HEK293 (cell line): ENCODE results near the gene CMC1.
A peak's percentile ranks its signal among the peaks of the same experiment; 100 is the strongest.

Source experiments
- CTCF ChIP-seq: fragments of 450-650 bp; formaldehyde crosslinking; IDR thresholded peaks from 2 replicates; pipeline ENCODE4 v1.5.1; 2016; ENCODE audit warnings: missing biosample characterization, missing genetic modification characterization
- EGR2 ChIP-seq: fragments of 450-650 bp; formaldehyde crosslinking; IDR thresholded peaks from 2 replicates; pipeline ENCODE4 v1.5.1; 2016; ENCODE audit warnings: low read depth, missing biosample characterization, missing genetic modification characterization
- KLF10 ChIP-seq: fragments of 450-650 bp; IDR thresholded peaks from 2 replicates; pipeline ENCODE4 v1.5.1; 2018; ENCODE audit warnings: missing biosample characterization, mild to moderate bottlenecking, missing genetic modification characterization
- MYNN ChIP-seq: fragments of 450-650 bp; formaldehyde crosslinking; IDR thresholded peaks from 2 replicates; pipeline ENCODE4 v1.5.1; 2016; ENCODE audit warnings: missing biosample characterization, missing genetic modification characterization, borderline replicate concordance
- MZF1 ChIP-seq: fragments of 450-650 bp; formaldehyde crosslinking; IDR thresholded peaks from 2 replicates; pipeline ENCODE4 v1.5.1; 2017; ENCODE audit warnings: missing biosample characterization, missing genetic modification characterization, borderline replicate concordance
- PBX3 ChIP-seq: sonication (generic); formaldehyde crosslinking; IDR thresholded peaks from 2 replicates; pipeline ENCODE4 v1.8.1; 2022; ENCODE audit warnings: mild to moderate bottlenecking, moderate library complexity, missing genetic modification reagents
- PRDM6 ChIP-seq: fragments of 450-650 bp; formaldehyde crosslinking; IDR thresholded peaks from 2 replicates; pipeline ENCODE4 v1.5.1; 2017; ENCODE audit warnings: missing biosample characterization, missing genetic modification characterization
- SCRT1 ChIP-seq: fragments of 450-650 bp; formaldehyde crosslinking; IDR thresholded peaks from 2 replicates; pipeline ENCODE4 v1.5.1; 2016; ENCODE audit warnings: missing biosample characterization, missing genetic modification characterization, borderline replicate concordance
- ZBTB6 ChIP-seq: fragments of 450-650 bp; formaldehyde crosslinking; IDR thresholded peaks from 2 replicates; pipeline ENCODE4 v1.5.1; 2017; ENCODE audit warnings: missing biosample characterization, missing genetic modification characterization
- ZNF112 ChIP-seq: fragments of 450-650 bp; formaldehyde crosslinking; IDR thresholded peaks from 2 replicates; pipeline ENCODE4 v1.5.0; 2017; ENCODE audit warnings: missing biosample characterization, missing genetic modification characterization
- ZNF155 ChIP-seq: fragments of 450-650 bp; formaldehyde crosslinking; IDR thresholded peaks from 2 replicates; pipeline ENCODE4 v1.5.1; 2016; ENCODE audit warnings: missing biosample characterization, missing genetic modification characterization
- ZNF175 ChIP-seq: fragments of 450-650 bp; formaldehyde crosslinking; IDR thresholded peaks from 2 replicates; pipeline ENCODE4 v1.5.1; 2016; ENCODE audit warnings: missing biosample characterization, missing genetic modification characterization
- ZNF239 ChIP-seq: fragments of 450-650 bp; formaldehyde crosslinking; IDR thresholded peaks from 2 replicates; pipeline ENCODE4 v1.5.1; 2016; ENCODE audit warnings: missing biosample characterization, missing genetic modification characterization
- ZNF280C ChIP-seq: fragments of 450-650 bp; formaldehyde crosslinking; IDR thresholded peaks from 2 replicates; pipeline ENCODE4 v1.5.1; 2016; ENCODE audit warnings: missing biosample characterization, missing genetic modification characterization
- ZNF391 ChIP-seq: fragments of 450-650 bp; formaldehyde crosslinking; IDR thresholded peaks from 2 replicates; pipeline ENCODE4 v1.5.1; 2016; ENCODE audit warnings: low read depth, missing biosample characterization, missing genetic modification characterization, borderline replicate concordance
- ZNF48 ChIP-seq: fragments of 450-650 bp; formaldehyde crosslinking; IDR thresholded peaks from 2 replicates; pipeline ENCODE4 v1.5.1; 2016; ENCODE audit warnings: missing biosample characterization, missing genetic modification characterization
- ZNF513 ChIP-seq: fragments of 450-650 bp; IDR thresholded peaks from 2 replicates; pipeline ENCODE4 v1.5.1; 2018; ENCODE audit warnings: missing biosample characterization, missing genetic modification characterization
- ZNF514 ChIP-seq: fragments of 450-650 bp; formaldehyde crosslinking; IDR thresholded peaks from 2 replicates; pipeline ENCODE4 v1.5.1; 2016; ENCODE audit warnings: missing biosample characterization, missing genetic modification characterization
- ZNF549 ChIP-seq: fragments of 450-650 bp; IDR thresholded peaks from 2 replicates; pipeline ENCODE4 v1.5.1; 2018; ENCODE audit warnings: missing biosample characterization, missing genetic modification characterization, mild to moderate bottlenecking, inconsistent platforms, moderate library complexity
- ZNF558 ChIP-seq: fragments of 450-650 bp; formaldehyde crosslinking; IDR thresholded peaks from 2 replicates; pipeline ENCODE4 v1.5.1; 2016; ENCODE audit warnings: missing biosample characterization, missing genetic modification characterization
- ZNF571 ChIP-seq: fragments of 450-650 bp; formaldehyde crosslinking; IDR thresholded peaks from 2 replicates; pipeline ENCODE4 v1.5.0; 2017; ENCODE audit warnings: missing biosample characterization, missing genetic modification characterization
- ZNF596 ChIP-seq: fragments of 450-650 bp; IDR thresholded peaks from 2 replicates; pipeline ENCODE4 v1.5.0; 2018; ENCODE audit warnings: missing biosample characterization, mild to moderate bottlenecking, missing genetic modification characterization, moderate library complexity
- ZNF626 ChIP-seq: fragments of 450-650 bp; sonication (Bioruptor Pico); formaldehyde crosslinking; IDR thresholded peaks from 2 replicates; pipeline ENCODE4 v1.5.1; 2018; ENCODE audit warnings: missing biosample characterization, missing genetic modification characterization, inconsistent platforms
- ZNF639 ChIP-seq: fragments of 450-650 bp; formaldehyde crosslinking; IDR thresholded peaks from 2 replicates; pipeline ENCODE4 v1.5.1; 2016; ENCODE audit warnings: missing biosample characterization, missing genetic modification characterization
- ZNF837 ChIP-seq: fragments of 450-650 bp; formaldehyde crosslinking; IDR thresholded peaks from 2 replicates; pipeline ENCODE4 v1.5.1; 2016; ENCODE audit warnings: missing biosample characterization, missing genetic modification characterization
- ZSCAN18 ChIP-seq: fragments of 450-650 bp; formaldehyde crosslinking; IDR thresholded peaks from 2 replicates; pipeline ENCODE4 v1.5.1; 2016; ENCODE audit warnings: missing biosample characterization, missing genetic modification characterization

The CMC1 gene

GRCh38 chr3:28348629-28349468 is 107.4 kb downstream of the CMC1 start, which contains the start of the genes AZI2 and ZCWPW2 (continued):
- TF ChIP-seq PBX3 (CRISPR knock-in tag) (peak; percentile 19; the same call in 1 of the 2 replicates), ZNF558 (tag by site-specific recombination) (no peak), ZNF155 (tag by site-specific recombination) (no peak), SCRT1 (tag by site-specific recombination) (no peak), ZNF48 (no peak), PRDM6 (tag by site-specific recombination) (no peak), EGR2 (tag by site-specific recombination) (0 out of 2 replicates have a peak, but pooled peaks have one; percentile 24), ZNF596 (no peak), ZNF513 (tag by site-specific recombination) (no peak), ZNF626 (tag by site-specific recombination) (no peak), ZNF571 (tag by site-specific recombination) (no peak), ZNF391 (tag by site-specific recombination) (no peak), ZNF280C (tag by site-specific recombination) (no peak), ZNF549 (tag by site-specific recombination) (no peak), ZNF514 (tag by site-specific recombination) (no peak), KLF10 (tag by site-specific recombination) (no peak), MYNN (tag by site-specific recombination) (no peak), ZNF112 (tag by site-specific recombination) (no peak), CTCF (tag by site-specific recombination) (peak; percentile 44; the same call in 1 of the 2 replicates), ZSCAN18 (tag by site-specific recombination) (no peak), ZNF639 (peak; percentile 13; the same call in 1 of the 2 replicates), MZF1 (0 out of 2 replicates have a peak, but pooled peaks have one; percentile 22), ZBTB6 (no peak), ZNF175 (tag by site-specific recombination) (no peak), ZNF837 (tag by site-specific recombination) (no peak), ZNF239 (no peak)
